K562 (cell line): ENCODE results near the gene ALKBH7. TPM values are rescaled to one million over a fixed set of nuclear protein-coding genes. Genes with fewer than 3 reads are reported as not detected.

Experiments used
- BCOR ChIP-seq: fragments of 450-650 bp; IDR thresholded peaks from 2 replicates; pipeline ENCODE4 v1.6.1; 2016
- THAP12 ChIP-seq: fragments of 250-450 bp; sonication (Bioruptor Pico); IDR thresholded peaks from 2 replicates; pipeline ENCODE4 v1.9.0; 2021; ENCODE audit warnings: mild to moderate bottlenecking, inconsistent platforms
- ZFP36 ChIP-seq: fragments of 150-350 bp; IDR thresholded peaks from 2 replicates; pipeline ENCODE4 v1.6.1; 2018; ENCODE audit warnings: low read length, low read depth; ENCODE audit not compliant: partially characterized antibody
- ZNF561 ChIP-seq: fragments of 450-650 bp; formaldehyde crosslinking; conservative IDR thresholded peaks from 2 replicates; pipeline ENCODE4 v1.4.0; 2020; ENCODE audit warnings: mild to moderate bottlenecking, moderate library complexity
- polyA plus RNA-seq, 8 experiments: library from polyadenylated mRNA; depleted of rRNA in 4 of 8; stranded (reverse) in 5 of 8; unstranded in 3 of 8; fragments of >200 nt; fragmentation: Nextera tagmentation in 2 of 8; fragmentation: Illumina TruSeq in 1 of 8; extraction: Ambion mirVana in 2 of 8; extraction: Trizol in 1 of 8; gene quantifications; 2 replicates each; pipeline versions ENCODE4 v1.2.1 to v1.2.3, GENCODE V29; 2011 to 2014; ENCODE audit warnings: inconsistent platforms in 1 of 8, missing spikeins in 1 of 8
- total RNA-seq, 7 experiments: library from RNA; depleted of rRNA in 6 of 7; stranded (reverse); fragments of >200 nt in 6 of 7; fragmentation: Illumina TruSeq in 2 of 7; extraction: Trizol in 2 of 7; gene quantifications; 2 replicates each; pipeline versions ENCODE4 v1.2.1 to v1.2.3, GENCODE V29; 2011 to 2021; ENCODE audit warnings: low replicate concordance in 1 of 7
- TF ChIP-seq, protein P1 (sequence below): fragments of 450-650 bp; IDR thresholded peaks from 2 replicates; pipeline ENCODE4 v1.6.1; 2016; ENCODE audit warnings: mild to moderate bottlenecking, moderate library complexity

ALKBH7 gene
- total and polyA plus RNA-seq, 9 of the 15 experiments (the other 6 are each of a cell fraction or from before 2014, with no cell fraction given): 0.69 to 94.8 (median 17.6) TPM

DNA sequence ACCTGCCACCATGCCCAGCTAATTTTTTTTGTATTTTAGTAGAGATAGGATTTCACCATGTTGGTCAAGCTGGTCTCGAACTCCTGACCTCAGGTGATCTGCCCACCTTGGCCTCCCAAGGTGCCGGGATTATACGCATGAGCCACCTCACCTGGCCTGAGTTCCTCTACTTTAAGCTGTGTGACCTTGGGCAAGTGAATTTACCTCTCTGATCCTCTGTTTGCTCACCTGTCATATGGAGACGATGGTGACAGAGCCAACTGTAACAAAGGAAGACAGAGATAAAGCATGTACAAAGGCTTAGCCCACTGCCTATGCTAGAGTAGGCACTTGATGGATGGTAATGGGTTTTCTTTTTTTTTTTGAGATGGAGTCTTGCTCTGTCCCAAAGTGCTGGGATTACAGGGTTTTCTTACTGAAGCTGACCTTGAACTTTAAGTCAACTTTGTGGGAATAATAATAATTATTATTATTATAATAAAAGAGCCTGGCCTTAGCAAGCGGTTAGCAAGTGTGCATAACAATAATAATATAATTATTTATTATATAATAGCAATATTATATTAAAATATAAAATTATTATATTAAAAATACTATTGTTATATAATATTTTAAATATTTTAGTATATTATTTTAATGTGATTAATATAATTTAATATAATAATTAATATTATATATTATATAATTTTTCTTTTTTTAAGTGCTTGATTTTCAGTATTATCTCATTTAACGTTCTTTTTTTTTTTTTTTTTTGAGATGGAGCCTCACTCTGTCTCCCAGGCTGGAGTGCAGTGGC lies 37.9 kb upstream of the ALKBH7 start (continued):
- TF ChIP-seq THAP12 (CRISPR knock-in tag) (no peak), ZNF561 (no peak), BCOR (peak; percentile 86), ZFP36 (peak; percentile 76)
- TF ChIP-seq, protein P1, sequence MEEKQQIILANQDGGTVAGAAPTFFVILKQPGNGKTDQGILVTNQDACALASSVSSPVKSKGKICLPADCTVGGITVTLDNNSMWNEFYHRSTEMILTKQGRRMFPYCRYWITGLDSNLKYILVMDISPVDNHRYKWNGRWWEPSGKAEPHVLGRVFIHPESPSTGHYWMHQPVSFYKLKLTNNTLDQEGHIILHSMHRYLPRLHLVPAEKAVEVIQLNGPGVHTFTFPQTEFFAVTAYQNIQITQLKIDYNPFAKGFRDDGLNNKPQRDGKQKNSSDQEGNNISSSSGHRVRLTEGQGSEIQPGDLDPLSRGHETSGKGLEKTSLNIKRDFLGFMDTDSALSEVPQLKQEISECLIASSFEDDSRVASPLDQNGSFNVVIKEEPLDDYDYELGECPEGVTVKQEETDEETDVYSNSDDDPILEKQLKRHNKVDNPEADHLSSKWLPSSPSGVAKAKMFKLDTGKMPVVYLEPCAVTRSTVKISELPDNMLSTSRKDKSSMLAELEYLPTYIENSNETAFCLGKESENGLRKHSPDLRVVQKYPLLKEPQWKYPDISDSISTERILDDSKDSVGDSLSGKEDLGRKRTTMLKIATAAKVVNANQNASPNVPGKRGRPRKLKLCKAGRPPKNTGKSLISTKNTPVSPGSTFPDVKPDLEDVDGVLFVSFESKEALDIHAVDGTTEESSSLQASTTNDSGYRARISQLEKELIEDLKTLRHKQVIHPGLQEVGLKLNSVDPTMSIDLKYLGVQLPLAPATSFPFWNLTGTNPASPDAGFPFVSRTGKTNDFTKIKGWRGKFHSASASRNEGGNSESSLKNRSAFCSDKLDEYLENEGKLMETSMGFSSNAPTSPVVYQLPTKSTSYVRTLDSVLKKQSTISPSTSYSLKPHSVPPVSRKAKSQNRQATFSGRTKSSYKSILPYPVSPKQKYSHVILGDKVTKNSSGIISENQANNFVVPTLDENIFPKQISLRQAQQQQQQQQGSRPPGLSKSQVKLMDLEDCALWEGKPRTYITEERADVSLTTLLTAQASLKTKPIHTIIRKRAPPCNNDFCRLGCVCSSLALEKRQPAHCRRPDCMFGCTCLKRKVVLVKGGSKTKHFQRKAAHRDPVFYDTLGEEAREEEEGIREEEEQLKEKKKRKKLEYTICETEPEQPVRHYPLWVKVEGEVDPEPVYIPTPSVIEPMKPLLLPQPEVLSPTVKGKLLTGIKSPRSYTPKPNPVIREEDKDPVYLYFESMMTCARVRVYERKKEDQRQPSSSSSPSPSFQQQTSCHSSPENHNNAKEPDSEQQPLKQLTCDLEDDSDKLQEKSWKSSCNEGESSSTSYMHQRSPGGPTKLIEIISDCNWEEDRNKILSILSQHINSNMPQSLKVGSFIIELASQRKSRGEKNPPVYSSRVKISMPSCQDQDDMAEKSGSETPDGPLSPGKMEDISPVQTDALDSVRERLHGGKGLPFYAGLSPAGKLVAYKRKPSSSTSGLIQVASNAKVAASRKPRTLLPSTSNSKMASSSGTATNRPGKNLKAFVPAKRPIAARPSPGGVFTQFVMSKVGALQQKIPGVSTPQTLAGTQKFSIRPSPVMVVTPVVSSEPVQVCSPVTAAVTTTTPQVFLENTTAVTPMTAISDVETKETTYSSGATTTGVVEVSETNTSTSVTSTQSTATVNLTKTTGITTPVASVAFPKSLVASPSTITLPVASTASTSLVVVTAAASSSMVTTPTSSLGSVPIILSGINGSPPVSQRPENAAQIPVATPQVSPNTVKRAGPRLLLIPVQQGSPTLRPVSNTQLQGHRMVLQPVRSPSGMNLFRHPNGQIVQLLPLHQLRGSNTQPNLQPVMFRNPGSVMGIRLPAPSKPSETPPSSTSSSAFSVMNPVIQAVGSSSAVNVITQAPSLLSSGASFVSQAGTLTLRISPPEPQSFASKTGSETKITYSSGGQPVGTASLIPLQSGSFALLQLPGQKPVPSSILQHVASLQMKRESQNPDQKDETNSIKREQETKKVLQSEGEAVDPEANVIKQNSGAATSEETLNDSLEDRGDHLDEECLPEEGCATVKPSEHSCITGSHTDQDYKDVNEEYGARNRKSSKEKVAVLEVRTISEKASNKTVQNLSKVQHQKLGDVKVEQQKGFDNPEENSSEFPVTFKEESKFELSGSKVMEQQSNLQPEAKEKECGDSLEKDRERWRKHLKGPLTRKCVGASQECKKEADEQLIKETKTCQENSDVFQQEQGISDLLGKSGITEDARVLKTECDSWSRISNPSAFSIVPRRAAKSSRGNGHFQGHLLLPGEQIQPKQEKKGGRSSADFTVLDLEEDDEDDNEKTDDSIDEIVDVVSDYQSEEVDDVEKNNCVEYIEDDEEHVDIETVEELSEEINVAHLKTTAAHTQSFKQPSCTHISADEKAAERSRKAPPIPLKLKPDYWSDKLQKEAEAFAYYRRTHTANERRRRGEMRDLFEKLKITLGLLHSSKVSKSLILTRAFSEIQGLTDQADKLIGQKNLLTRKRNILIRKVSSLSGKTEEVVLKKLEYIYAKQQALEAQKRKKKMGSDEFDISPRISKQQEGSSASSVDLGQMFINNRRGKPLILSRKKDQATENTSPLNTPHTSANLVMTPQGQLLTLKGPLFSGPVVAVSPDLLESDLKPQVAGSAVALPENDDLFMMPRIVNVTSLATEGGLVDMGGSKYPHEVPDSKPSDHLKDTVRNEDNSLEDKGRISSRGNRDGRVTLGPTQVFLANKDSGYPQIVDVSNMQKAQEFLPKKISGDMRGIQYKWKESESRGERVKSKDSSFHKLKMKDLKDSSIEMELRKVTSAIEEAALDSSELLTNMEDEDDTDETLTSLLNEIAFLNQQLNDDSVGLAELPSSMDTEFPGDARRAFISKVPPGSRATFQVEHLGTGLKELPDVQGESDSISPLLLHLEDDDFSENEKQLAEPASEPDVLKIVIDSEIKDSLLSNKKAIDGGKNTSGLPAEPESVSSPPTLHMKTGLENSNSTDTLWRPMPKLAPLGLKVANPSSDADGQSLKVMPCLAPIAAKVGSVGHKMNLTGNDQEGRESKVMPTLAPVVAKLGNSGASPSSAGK: no peak
